ENCODE measurements around the gene HEXIM2. TPM values are rescaled to one million over a fixed set of nuclear protein-coding genes. Genes with fewer than 3 reads are reported as not detected.

The HEXIM2 gene
- total RNA-seq, 1 experiment from 2014 or later = 13.5 TPM

- TF ChIP-seq TCF7L2 (IDR thresholded peaks at IDR 0.05; ENCODE audit: borderline replicate concordance, extremely low read depth, insufficient read depth, insufficient read length) = peak; percentile 64
- TF ChIP-seq JUND (IDR thresholded peaks at IDR 0.05) = no peak; the same call in 1 of the 2 replicates
- TF ChIP-seq SRF (IDR thresholded peaks at IDR 0.05; ENCODE audit: low read depth) = no peak
- TF ChIP-seq ZNF274 (IDR thresholded peaks at IDR 0.05; ENCODE audit: low read depth, low read length) = no peak
- TF ChIP-seq EGR1 (IDR thresholded peaks at IDR 0.05; ENCODE audit: low read depth) = peak; percentile 70
- TF ChIP-seq CEBPB (IDR thresholded peaks at IDR 0.05; ENCODE audit: low read depth) = no peak
These were observed 11.0 kb downstream of the HEXIM2 start (continued) for GRCh38 chr17:45172541-45173286.

- 0 out of 4 replicates have a peak overlapping the region, but pooled peaks of 1 of the 2 experiments have one; percentile 6 for H3K4me3 ChIP-seq (replicated peaks in 1 of 2; ENCODE audit: low read depth in 1 of 2, low read length in 2 of 2)
- peak overlapping the region; percentile 19 for H3K9ac ChIP-seq (ENCODE audit: low read length)
- ChIA-PET RAD21 (ENCODE audit: low non-redundant PET in 1 of 2, low total read pairs in 2 of 2, uncharacterized antibody in 2 of 2, unreplicated experiment in 2 of 2) (interaction anchor here in 1 of 2 experiments (0.7 kb wide), 1 partner anchor 18 kb away, joined by 3 read pairs; no protein-coding TSS in a partner anchor), CTCF (interaction anchor here (1.0 to 1.4 kb wide), 2 partner anchors 22 to 40 kb away, joined by 6 to 10 read pairs; partner anchors contain the start of gene ACBD4), POLR2A (interaction anchor here (0.7 to 7.0 kb wide), 8 partner anchors 9 to 130 kb away, joined by 3 to 176 read pairs (median 5); partner anchors contain the start of genes ACBD4, HEXIM1 and HEXIM2)
- no peaks in the 10 kb centered on the region for H3K9me3 ChIP-seq (ENCODE audit: control insufficient read depth in 1 of 2, insufficient read depth in 1 of 2, low read depth in 1 of 2, low read length in 2 of 2)
- no peak for DNase-seq (ENCODE audit: low read depth, low spot score)
- intact Hi-C loops (cut with micrococcal nuclease) = no loop called here
- no peaks in the 10 kb centered on the region for H3K36me3 ChIP-seq (ENCODE audit: control insufficient read depth in 1 of 2, insufficient read depth in 2 of 2, low read length in 2 of 2)
- no TSS peak for BruUV-seq (replicated peaks)
- ATAC-seq = no peak
- H3K4me1 ChIP-seq (ENCODE audit: control insufficient read depth in 1 of 2, insufficient read depth in 2 of 2, low read length in 2 of 2) = peaks cover 59 to 63% of the 10 kb centered on the region in 2 experiments
- no peaks in the 10 kb centered on the region for H3K9me2 ChIP-seq (ENCODE audit: insufficient read depth)
- peak overlapping the region; percentile 41 for H3K27ac ChIP-seq (ENCODE audit: low read depth, low read length)
- peak overlapping the region; percentile 91 for H2AFZ ChIP-seq (ENCODE audit: low read depth, low read length, poor library complexity, severe bottlenecking)
- H4K20me1 ChIP-seq (ENCODE audit: insufficient read depth) = no peaks in the 10 kb centered on the region
- H3K4me2 ChIP-seq (ENCODE audit: low read length) = peak overlapping the region; percentile 67
- H3K27me3 ChIP-seq (ENCODE audit: insufficient read depth, low read length) = no peaks in the 10 kb centered on the region
- no peaks in the 10 kb centered on the region for H3K79me2 ChIP-seq (ENCODE audit: insufficient read depth, low read length)
- TF ChIP-seq ATF3 (IDR thresholded peaks at IDR 0.05) = no peak
- TF ChIP-seq ELF1 (IDR thresholded peaks at IDR 0.05; ENCODE audit: borderline replicate concordance, low read depth) = no peak
- no peak for TF ChIP-seq POLR2AphosphoS5 (IDR thresholded peaks at IDR 0.05; ENCODE audit: low read depth, low read length)
- no peak for TF ChIP-seq MAX (IDR thresholded peaks at IDR 0.05)
- TF ChIP-seq FOSL1 (IDR thresholded peaks at IDR 0.05; ENCODE audit: low read depth) = no peak
- TF ChIP-seq REST (IDR thresholded peaks at IDR 0.05; ENCODE audit: low read depth) = no peak
- no peak for TF ChIP-seq SRF (IDR thresholded peaks at IDR 0.05; ENCODE audit: low read depth)
- TF ChIP-seq EGR1 (IDR thresholded peaks at IDR 0.05; ENCODE audit: low read depth) = no peak
- TF ChIP-seq SIN3A (IDR thresholded peaks at IDR 0.05; ENCODE audit: low read depth) = no peak
- no peak for TF ChIP-seq CBX3 (IDR thresholded peaks at IDR 0.05; ENCODE audit: low read depth)
- no peak for TF ChIP-seq YY1 (IDR thresholded peaks at IDR 0.05; ENCODE audit: extremely low read depth, insufficient replicate concordance, low read depth, low read length)
- no peak for TF ChIP-seq CTCF (IDR thresholded peaks at IDR 0.05 in 2 of 3, conservative IDR thresholded peaks at IDR 0.05 in 1 of 3; ENCODE audit: borderline replicate concordance in 1 of 3, insufficient read depth in 1 of 3, low read depth in 2 of 3, low read length in 2 of 3)
These were observed 14.1 kb downstream of the HEXIM2 start for GRCh38 chr17:45175759-45176115.

Measured in HCT116 (cell line).